Body of pancreas (tissue), 4 donors: ENCODE measurements around the gene ERMP1.

Source experiments
- CTCF ChIP-seq, 7 experiments: fragments of 450-650 bp in 4 of 7; fragments of 200-600 bp in 3 of 7; sonication (generic) in 3 of 7; IDR thresholded peaks; one replicate each; pipeline ENCODE4 v1.5.1; 2016 to 2019; ENCODE audit warnings: antibody characterized with exemption in 7 of 7
- POLR2A ChIP-seq, 3 donors: fragments of 450-650 bp; IDR thresholded peaks; one replicate each; pipeline ENCODE4 v1.6.1; 2016; ENCODE audit warnings: antibody characterized with exemption in 3 of 3, mild to moderate bottlenecking in 2 of 3

- TF ChIP-seq CTCF (IDR thresholded peaks at IDR 0.05) (no peak), POLR2A (IDR thresholded peaks at IDR 0.05) (no peak)
Observed at GRCh38 chr9:5858833-5859232, 25.9 kb upstream of the ERMP1 start.
